Lung (tissue), 12 donors: ENCODE data around the gene PAPLN. TPM values are rescaled to one million over a fixed set of nuclear protein-coding genes. Genes with fewer than 3 reads are reported as not detected.

Experiments
- ATAC-seq: fragments of 200-7000 bp; cut with Tn5 transposase; one replicate; pipeline ENCODE4 v1.9.1; 2020; ENCODE audit warnings: moderate number of reproducible peaks; ENCODE audit not compliant: insufficient read depth, low FRiP score
- DNase-seq, 3 donors: peaks; one replicate each; pipeline ENCODE4 v3.0.0-alpha.2; 2013 to 2017
- H3K27ac ChIP-seq, 2 donors: one replicate each; pipeline ENCODE4 v1.5.1; 2013; ENCODE audit warnings: mild to moderate bottlenecking in 2 of 2, moderate library complexity in 2 of 2, control low read depth in 1 of 2, inconsistent platforms in 1 of 2, low read depth in 1 of 2, low read length in 1 of 2
- H3K27me3 ChIP-seq, 3 donors: one replicate each; pipeline ENCODE4 v1.5.1; 2013; ENCODE audit warnings: low read length in 2 of 3; ENCODE audit not compliant: control insufficient read depth in 3 of 3, insufficient read depth in 3 of 3
- H3K36me3 ChIP-seq, 4 donors: one replicate each; pipeline ENCODE4 v1.5.1; 2013; ENCODE audit warnings: low read length in 4 of 4, mild to moderate bottlenecking in 1 of 4, moderate library complexity in 1 of 4; ENCODE audit not compliant: control insufficient read depth in 4 of 4, insufficient read depth in 4 of 4
- H3K4me1 ChIP-seq, 5 donors: one replicate each; pipeline ENCODE4 v1.5.1; 2013; ENCODE audit warnings: low read length in 5 of 5, mild to moderate bottlenecking in 2 of 5, moderate library complexity in 1 of 5; ENCODE audit not compliant: control insufficient read depth in 5 of 5, insufficient read depth in 5 of 5
- H3K4me3 ChIP-seq: one replicate; pipeline ENCODE4 v1.5.1; 2013; ENCODE audit warnings: mild to moderate bottlenecking, control low read depth, moderate library complexity
- H3K9ac ChIP-seq, 2 donors: one replicate each; pipeline ENCODE4 v1.5.1; 2013; ENCODE audit warnings: low read length in 2 of 2, control low read depth in 1 of 2; ENCODE audit not compliant: insufficient read depth in 1 of 2
- H3K9me3 ChIP-seq, 4 donors: one replicate each; pipeline ENCODE4 v1.5.1; 2013; ENCODE audit warnings: low read length in 3 of 4, mild to moderate bottlenecking in 1 of 4, moderate library complexity in 1 of 4; ENCODE audit not compliant: control insufficient read depth in 4 of 4, insufficient read depth in 3 of 4
- WGBS, 2 donors: extraction: QIAGEN DNeasy Blood & Tissue Kit; methylation state at CpG; one replicate each; pipeline ENCODE4 v1.1.7; 2013; 5-methylcytosine and 5-hydroxymethylcytosine counted together
- polyA plus RNA-seq, 2 donors: library from polyadenylated mRNA; stranded (reverse); fragments of 200-250 nt; gene quantifications; one replicate each; pipeline ENCODE4 v1.2.1, GENCODE V29; 2013
- total RNA-seq, 2 donors: library from RNA; depleted of rRNA in 1 of 2; stranded (reverse); fragments of >200 nt in 1 of 2; gene quantifications; one replicate each; pipeline ENCODE4 v1.2.1, GENCODE V29; 2014 to 2021
- TF ChIP-seq, protein P1 (sequence below): IDR thresholded peaks from 2 replicates; pipeline ENCODE4 v1.5.1; 2012; ENCODE audit warnings: mild to moderate bottlenecking; ENCODE audit errors: control extremely low read depth, extremely low read depth
- donor health status: control.
- donor health status: control.
- donor health status: Bipolar disorder and iron deficiency.
- donor health status: healthy.
- donor health status: DM: yes; HTN: yes; CAD: no.

Gene PAPLN
- total and polyA plus RNA-seq, 4 donors, result 2.9 to 18.0 (median 8.3) TPM

DNA sequence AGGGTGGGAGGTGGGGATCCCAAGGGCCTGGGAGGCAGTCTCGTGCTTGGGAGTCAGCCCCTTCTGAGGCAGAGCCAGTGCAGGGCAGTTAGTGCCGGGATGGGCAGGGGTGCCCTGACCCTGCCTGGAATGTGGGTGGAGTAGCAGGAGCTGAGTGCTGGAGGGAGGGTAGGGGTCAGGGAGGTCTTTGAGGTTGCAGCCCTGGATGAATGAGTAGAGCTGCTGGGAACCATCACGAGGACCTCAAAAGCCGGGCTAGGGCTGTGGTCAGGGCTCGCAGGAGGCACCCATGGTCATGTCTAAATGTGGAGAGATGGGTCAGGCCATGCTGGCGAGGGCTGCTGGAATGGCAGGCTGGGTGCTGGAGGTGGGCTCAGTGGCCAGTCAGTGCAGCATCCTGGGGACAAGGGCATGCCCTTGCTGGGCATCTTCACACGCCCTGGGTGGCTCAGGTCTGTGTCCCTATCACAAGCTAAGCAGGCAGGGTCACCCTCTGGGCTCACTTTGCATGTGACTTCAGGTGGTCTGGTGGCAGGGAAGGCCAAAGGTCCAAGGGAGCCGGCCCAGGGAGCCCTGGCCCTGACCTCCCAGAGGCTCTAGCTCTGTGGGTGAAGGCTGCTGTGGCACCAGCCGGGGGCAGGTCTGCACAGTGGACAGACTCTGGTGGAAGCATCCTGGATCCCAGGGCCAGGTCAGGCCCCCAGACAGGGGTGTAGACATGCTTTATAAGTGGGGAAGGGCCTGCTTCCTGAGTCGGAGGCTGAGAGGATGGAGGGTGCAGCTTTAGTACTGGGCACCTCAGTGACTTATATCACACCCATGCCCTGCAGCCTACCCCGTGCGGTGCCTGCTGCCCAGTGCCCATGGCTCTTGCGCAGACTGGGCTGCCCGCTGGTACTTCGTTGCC, 24.5 kb downstream of the PAPLN start:
- ATAC-seq (no peak), DNase-seq (no peak)
- TF ChIP-seq, protein P1, sequence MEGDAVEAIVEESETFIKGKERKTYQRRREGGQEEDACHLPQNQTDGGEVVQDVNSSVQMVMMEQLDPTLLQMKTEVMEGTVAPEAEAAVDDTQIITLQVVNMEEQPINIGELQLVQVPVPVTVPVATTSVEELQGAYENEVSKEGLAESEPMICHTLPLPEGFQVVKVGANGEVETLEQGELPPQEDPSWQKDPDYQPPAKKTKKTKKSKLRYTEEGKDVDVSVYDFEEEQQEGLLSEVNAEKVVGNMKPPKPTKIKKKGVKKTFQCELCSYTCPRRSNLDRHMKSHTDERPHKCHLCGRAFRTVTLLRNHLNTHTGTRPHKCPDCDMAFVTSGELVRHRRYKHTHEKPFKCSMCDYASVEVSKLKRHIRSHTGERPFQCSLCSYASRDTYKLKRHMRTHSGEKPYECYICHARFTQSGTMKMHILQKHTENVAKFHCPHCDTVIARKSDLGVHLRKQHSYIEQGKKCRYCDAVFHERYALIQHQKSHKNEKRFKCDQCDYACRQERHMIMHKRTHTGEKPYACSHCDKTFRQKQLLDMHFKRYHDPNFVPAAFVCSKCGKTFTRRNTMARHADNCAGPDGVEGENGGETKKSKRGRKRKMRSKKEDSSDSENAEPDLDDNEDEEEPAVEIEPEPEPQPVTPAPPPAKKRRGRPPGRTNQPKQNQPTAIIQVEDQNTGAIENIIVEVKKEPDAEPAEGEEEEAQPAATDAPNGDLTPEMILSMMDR, result no peak
- 90 to 93% methylated on average over 15 of the region's 15 CpGs for WGBS, 2 donors
- H3K4me3 ChIP-seq, result no peak overlapping the region
- no peak overlapping the region for H3K9ac ChIP-seq
- no peak overlapping the region for H3K27ac ChIP-seq
- no peaks in the 10 kb centered on the region for H3K36me3 ChIP-seq
- no peaks in the 10 kb centered on the region for H3K9me3 ChIP-seq
- no peaks in the 10 kb centered on the region for H3K4me1 ChIP-seq
- H3K27me3 ChIP-seq, result no peaks in the 10 kb centered on the region

- DNase-seq (no peak), ATAC-seq (no peak)
- no peak overlapping the region for H3K4me3 ChIP-seq
- H3K9ac ChIP-seq, result no peak overlapping the region
- no peaks in the 10 kb centered on the region for H3K4me1 ChIP-seq
- no peaks in the 10 kb centered on the region for H3K9me3 ChIP-seq
- no peaks in the 10 kb centered on the region for H3K27me3 ChIP-seq
- no peaks in the 10 kb centered on the region for H3K36me3 ChIP-seq
- WGBS, 2 donors, result 93 to 97% methylated on average over 20 of the region's 20 CpGs
- H3K27ac ChIP-seq, result no peak overlapping the region
- TF ChIP-seq, protein P1, result no peak
Measured at GRCh38 chr14:73262427-73263183, 25.3 kb downstream of the PAPLN start.

- TF ChIP-seq, protein P1, result no peak
- WGBS, 2 donors, result 81 to 95% methylated on average over 7 of the region's 7 CpGs
- Histone ChIP-seq H3K4me1 (no peaks in the 10 kb centered on the region), H3K9me3 (no peaks in the 10 kb centered on the region), H3K9ac (no peak overlapping the region), H3K27me3 (no peaks in the 10 kb centered on the region), H3K27ac (no peak overlapping the region), H3K4me3 (no peak overlapping the region), H3K36me3 (peaks cover 0 to 2% (median 0%) of the 10 kb centered on the region in 4 donors)
- DNase-seq (no peak), ATAC-seq (no peak)
Measured at GRCh38 chr14:73263606-73264005, 26.3 kb downstream of the PAPLN start.
